OCI-LY3 (cell line): ENCODE results near the gene GRIFIN.
"Not testable (repeated sequence)": the region's sequence is repeated elsewhere in the genome, so short reads cannot be mapped to it uniquely, and the experiment has no call there.

Source experiments
- H2AFZ ChIP-seq: fragments of 200-600, 300-600 bp; shearing (Covaris generic); 2 replicates; pipeline ENCODE4 v1.6.0; 2014; ENCODE audit warnings: antibody characterized with exemption, low read depth, low read length
- H3K27ac ChIP-seq: fragments of 200-600, 300-600 bp; sonication (generic); 2 replicates; pipeline ENCODE4 v1.5.1; 2014; ENCODE audit warnings: mild to moderate bottlenecking, low read length, moderate library complexity, mixed read lengths
- H3K27me3 ChIP-seq: fragments of 200-600, 300-600 bp; sonication (generic); 2 replicates; pipeline ENCODE4 v1.6.1; 2014; ENCODE audit warnings: low read depth, low read length, mixed read lengths
- H3K36me3 ChIP-seq: fragments of 200-600, 300-600 bp; sonication (generic); replicated peaks from 2 replicates; pipeline ENCODE3; 2014; ENCODE audit warnings: low read depth, low read length, mixed read lengths
- H3K4me1 ChIP-seq: fragments of 300-600, 200-600 bp; sonication (generic); 2 replicates; pipeline ENCODE4 v1.6.1; 2014; ENCODE audit warnings: low read length, mixed read lengths
- H3K4me2 ChIP-seq: fragments of 200-600, 300-600 bp; sonication (generic); 2 replicates; pipeline ENCODE4 v1.6.1; 2014; ENCODE audit warnings: low read length, mixed read lengths
- H3K4me3 ChIP-seq: fragments of 300-600, 200-600 bp; sonication (generic); 2 replicates; pipeline ENCODE4 v1.5.1; 2014; ENCODE audit warnings: antibody characterized with exemption, mild to moderate bottlenecking, low read length, moderate library complexity
- H3K79me2 ChIP-seq: fragments of 300-600, 200-600 bp; shearing (Covaris generic); 2 replicates; pipeline ENCODE4 v1.6.1; 2014; ENCODE audit warnings: mild to moderate bottlenecking, low read length, mixed read lengths
- H3K9ac ChIP-seq: fragments of 300-600, 200-600 bp; shearing (Covaris generic); 2 replicates; pipeline ENCODE4 v1.6.0; 2014; ENCODE audit warnings: mild to moderate bottlenecking, low read length, moderate library complexity
- H3K9me3 ChIP-seq: fragments of 200-600, 300-600 bp; shearing (Covaris generic); 2 replicates; pipeline ENCODE4 v1.6.1; 2014; ENCODE audit warnings: low read length, mixed read lengths; ENCODE audit not compliant: insufficient read depth
- H4K20me1 ChIP-seq: fragments of 200-600, 300-600 bp; sonication (generic); 2 replicates; pipeline ENCODE4 v1.6.1; 2016; ENCODE audit warnings: low read length, mixed read lengths; ENCODE audit not compliant: insufficient read depth
- CTCF ChIP-seq: fragments of 200-600, 300-600 bp; sonication (generic); IDR thresholded peaks from 2 replicates; pipeline ENCODE4 v1.5.1; 2014; ENCODE audit warnings: antibody characterized with exemption, low read length, low read depth
- EZH2phosphoT487 ChIP-seq: fragments of 200-600 bp; shearing (Covaris generic); IDR thresholded peaks from 2 replicates; pipeline ENCODE4 v1.6.1; 2018; ENCODE audit warnings: antibody characterized with exemption, mixed run types, low read depth

GRIFIN gene

GRCh38 chr7:2461268-2462026 is 14.8 kb downstream of the GRIFIN start:
- H2AFZ ChIP-seq: no peak overlapping the region
- no peak overlapping the region for H3K4me3 ChIP-seq
- H3K27ac ChIP-seq: no peak overlapping the region
- no peak for TF ChIP-seq CTCF
- no peak for TF ChIP-seq EZH2phosphoT487
- H3K4me2 ChIP-seq: no peak overlapping the region
- H3K27me3 ChIP-seq: no peaks in the 10 kb centered on the region
- H3K79me2 ChIP-seq: no peaks in the 10 kb centered on the region
- no peaks in the 10 kb centered on the region for H4K20me1 ChIP-seq
- no peaks in the 10 kb centered on the region for H3K36me3 ChIP-seq
- no peaks in the 10 kb centered on the region for H3K4me1 ChIP-seq
- H3K9me3 ChIP-seq: no peaks in the 10 kb centered on the region
- no peak overlapping the region for H3K9ac ChIP-seq

- Histone ChIP-seq H3K4me1 (no peaks in the 10 kb centered on the region), H3K27me3 (no peaks in the 10 kb centered on the region), H3K36me3 (no peaks in the 10 kb centered on the region), H2AFZ (no peak overlapping the region), H4K20me1 (no peaks in the 10 kb centered on the region), H3K9me3 (no peaks in the 10 kb centered on the region), H3K4me3 (no peak overlapping the region), H3K4me2 (no peak overlapping the region), H3K9ac (no peak overlapping the region), H3K79me2 (no peaks in the 10 kb centered on the region), H3K27ac (no peak overlapping the region)
- no peak for TF ChIP-seq CTCF
- TF ChIP-seq EZH2phosphoT487: no peak
Measured at GRCh38 chr7:2460641-2461040, 15.6 kb downstream of the GRIFIN start.

- Histone ChIP-seq H3K27ac (no peak overlapping the region), H3K79me2 (no peaks in the 10 kb centered on the region), H3K27me3 (no peaks in the 10 kb centered on the region), H3K4me1 (no peaks in the 10 kb centered on the region), H3K9ac (no peak overlapping the region), H2AFZ (no peak overlapping the region), H3K4me2 (no peak overlapping the region), H3K9me3 (no peaks in the 10 kb centered on the region), H3K36me3 (no peaks in the 10 kb centered on the region), H3K4me3 (no peak overlapping the region), H4K20me1 (no peaks in the 10 kb centered on the region)
- TF ChIP-seq EZH2phosphoT487: no peak
- no peak for TF ChIP-seq CTCF
Measured at GRCh38 chr7:2460188-2460587, 16.0 kb downstream of the GRIFIN start.

- Histone ChIP-seq H3K27ac (no peak overlapping the region), H3K79me2 (no peaks in the 10 kb centered on the region), H3K27me3 (no peaks in the 10 kb centered on the region), H3K36me3 (no peaks in the 10 kb centered on the region), H3K4me2 (no peak overlapping the region), H3K9me3 (no peaks in the 10 kb centered on the region), H4K20me1 (no peaks in the 10 kb centered on the region), H2AFZ (no peak overlapping the region), H3K9ac (no peak overlapping the region), H3K4me3 (no peak overlapping the region), H3K4me1 (no peaks in the 10 kb centered on the region)
- TF ChIP-seq CTCF (no peak), EZH2phosphoT487 (no peak)
Measured at GRCh38 chr7:2459674-2460073, 16.5 kb downstream of the GRIFIN start.

- not testable (repeated sequence) for H3K27ac ChIP-seq, H3K9me3 ChIP-seq, H3K79me2 ChIP-seq, H3K4me2 ChIP-seq, H2AFZ ChIP-seq, H3K27me3 ChIP-seq, H3K36me3 ChIP-seq, H3K4me3 ChIP-seq, H3K4me1 ChIP-seq, H3K9ac ChIP-seq, H4K20me1 ChIP-seq
Measured at GRCh38 chr7:2453849-2454248, 22.3 kb downstream of the GRIFIN start.
